ENCODE results near the gene PPOX.

Gene PPOX

GRCh38 chr1:161187311-161187710 lies 21.1 kb downstream of the PPOX start:
- Histone ChIP-seq H3K27ac (ENCODE audit: low read depth, low read length, poor library complexity, severe bottlenecking) (peak overlapping the region; percentile 85), H3K79me2 (ENCODE audit: insufficient read depth, low read length) (no peaks in the 10 kb centered on the region), H3K4me3 (ENCODE audit: low read depth, low read length, poor library complexity, severe bottlenecking) (no peak overlapping the region), H4K20me1 (ENCODE audit: insufficient read depth, low read length) (no peaks in the 10 kb centered on the region), H3K36me3 (ENCODE audit: insufficient read depth, low read length) (no peaks in the 10 kb centered on the region), H3K27me3 (ENCODE audit: insufficient read depth, low read length) (no peaks in the 10 kb centered on the region), H2AFZ (ENCODE audit: low read length) (no peak overlapping the region), H3K9me3 (ENCODE audit: low read length) (no peaks in the 10 kb centered on the region), H3K4me2 (ENCODE audit: low read length) (no peak overlapping the region), H3F3A (ENCODE audit: insufficient read depth, low read length) (0 out of 2 replicates have a peak, but pooled peaks cover 4% of the 10 kb centered on the region), H3K9me2 (ENCODE audit: low read depth, low read length) (no peaks in the 10 kb centered on the region), H3K4me1 (ENCODE audit: insufficient read depth, low read length, severe bottlenecking) (peaks cover 37% of the 10 kb centered on the region), H3K9ac (ENCODE audit: low read length) (no peak overlapping the region)
- TF ChIP-seq, protein P1, sequence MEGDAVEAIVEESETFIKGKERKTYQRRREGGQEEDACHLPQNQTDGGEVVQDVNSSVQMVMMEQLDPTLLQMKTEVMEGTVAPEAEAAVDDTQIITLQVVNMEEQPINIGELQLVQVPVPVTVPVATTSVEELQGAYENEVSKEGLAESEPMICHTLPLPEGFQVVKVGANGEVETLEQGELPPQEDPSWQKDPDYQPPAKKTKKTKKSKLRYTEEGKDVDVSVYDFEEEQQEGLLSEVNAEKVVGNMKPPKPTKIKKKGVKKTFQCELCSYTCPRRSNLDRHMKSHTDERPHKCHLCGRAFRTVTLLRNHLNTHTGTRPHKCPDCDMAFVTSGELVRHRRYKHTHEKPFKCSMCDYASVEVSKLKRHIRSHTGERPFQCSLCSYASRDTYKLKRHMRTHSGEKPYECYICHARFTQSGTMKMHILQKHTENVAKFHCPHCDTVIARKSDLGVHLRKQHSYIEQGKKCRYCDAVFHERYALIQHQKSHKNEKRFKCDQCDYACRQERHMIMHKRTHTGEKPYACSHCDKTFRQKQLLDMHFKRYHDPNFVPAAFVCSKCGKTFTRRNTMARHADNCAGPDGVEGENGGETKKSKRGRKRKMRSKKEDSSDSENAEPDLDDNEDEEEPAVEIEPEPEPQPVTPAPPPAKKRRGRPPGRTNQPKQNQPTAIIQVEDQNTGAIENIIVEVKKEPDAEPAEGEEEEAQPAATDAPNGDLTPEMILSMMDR (IDR thresholded peaks at IDR 0.05; ENCODE audit: low read length), result no peak
- TF ChIP-seq EZH2 (IDR thresholded peaks at IDR 0.05; ENCODE audit: borderline replicate concordance, low read length), result no peak

- no peaks in the 10 kb centered on the region for H3K27me3 ChIP-seq (ENCODE audit: insufficient read depth, low read length)
These were observed 22.2 kb downstream of the PPOX start for GRCh38 chr1:161188381-161188780.

DNA sequence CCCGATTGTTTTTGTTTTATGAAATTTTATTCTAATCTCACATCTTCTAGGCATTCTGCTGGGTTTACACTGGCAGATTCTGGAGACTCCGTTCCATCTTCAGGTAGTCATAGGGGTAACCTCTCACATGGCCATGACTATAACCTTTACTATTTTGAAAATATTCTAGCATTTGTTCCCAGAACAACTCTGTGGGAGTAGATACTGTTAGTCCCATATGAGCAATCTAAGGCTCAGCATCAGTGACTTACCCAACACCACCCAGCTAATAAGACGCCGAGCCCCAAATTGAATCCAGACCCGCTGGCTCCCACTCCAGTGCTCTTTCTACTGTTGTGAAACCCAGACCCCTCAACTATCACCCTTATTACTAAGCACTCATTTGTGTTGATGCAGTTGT lies 22.8 kb downstream of the PPOX start:
- Histone ChIP-seq H3K9ac (ENCODE audit: low read length) (no peak overlapping the region), H3K36me3 (ENCODE audit: insufficient read depth, low read length) (no peaks in the 10 kb centered on the region), H3K4me1 (ENCODE audit: insufficient read depth, low read length, severe bottlenecking) (peaks cover 35% of the 10 kb centered on the region), H4K20me1 (ENCODE audit: insufficient read depth, low read length) (no peaks in the 10 kb centered on the region), H3K9me2 (ENCODE audit: low read depth, low read length) (no peaks in the 10 kb centered on the region), H3K27me3 (ENCODE audit: insufficient read depth, low read length) (no peaks in the 10 kb centered on the region), H3K4me2 (ENCODE audit: low read length) (no peak overlapping the region), H3K79me2 (ENCODE audit: insufficient read depth, low read length) (no peaks in the 10 kb centered on the region), H3K4me3 (ENCODE audit: low read depth, low read length, poor library complexity, severe bottlenecking) (no peak overlapping the region), H3F3A (ENCODE audit: insufficient read depth, low read length) (0 out of 2 replicates have a peak, but pooled peaks cover 4% of the 10 kb centered on the region), H3K9me3 (ENCODE audit: low read length) (no peaks in the 10 kb centered on the region), H3K27ac (ENCODE audit: low read depth, low read length, poor library complexity, severe bottlenecking) (no peak overlapping the region), H2AFZ (ENCODE audit: low read length) (no peak overlapping the region)
- TF ChIP-seq, protein P1 (IDR thresholded peaks at IDR 0.05; ENCODE audit: low read length), result no peak
- no peak for TF ChIP-seq EZH2 (IDR thresholded peaks at IDR 0.05; ENCODE audit: borderline replicate concordance, low read length)

More at GRCh38 chr1:161188381-161188780, 22.2 kb downstream of the PPOX start:
- H3K79me2 ChIP-seq (ENCODE audit: insufficient read depth, low read length), result no peaks in the 10 kb centered on the region
- no peak overlapping the region for H3K9ac ChIP-seq (ENCODE audit: low read length)
- no peaks in the 10 kb centered on the region for H3K9me2 ChIP-seq (ENCODE audit: low read depth, low read length)
- H4K20me1 ChIP-seq (ENCODE audit: insufficient read depth, low read length), result no peaks in the 10 kb centered on the region
- H3K4me3 ChIP-seq (ENCODE audit: low read depth, low read length, poor library complexity, severe bottlenecking), result no peak overlapping the region
- H3K36me3 ChIP-seq (ENCODE audit: insufficient read depth, low read length), result no peaks in the 10 kb centered on the region
- TF ChIP-seq EZH2 (IDR thresholded peaks at IDR 0.05; ENCODE audit: borderline replicate concordance, low read length), result no peak
- H3K9me3 ChIP-seq (ENCODE audit: low read length), result no peaks in the 10 kb centered on the region
- peaks cover 35% of the 10 kb centered on the region for H3K4me1 ChIP-seq (ENCODE audit: insufficient read depth, low read length, severe bottlenecking)
- 0 out of 2 replicates have a peak, but pooled peaks cover 4% of the 10 kb centered on the region for H3F3A ChIP-seq (ENCODE audit: insufficient read depth, low read length)
- H2AFZ ChIP-seq (ENCODE audit: low read length), result no peak overlapping the region
- H3K27ac ChIP-seq (ENCODE audit: low read depth, low read length, poor library complexity, severe bottlenecking), result no peak overlapping the region
- H3K4me2 ChIP-seq (ENCODE audit: low read length), result no peak overlapping the region

GRCh38 chr1:161190962-161191521 lies 24.8 kb downstream of the PPOX start:
- Histone ChIP-seq H3K27ac (ENCODE audit: low read depth, low read length, poor library complexity, severe bottlenecking) (no peak overlapping the region), H3K9me2 (ENCODE audit: low read depth, low read length) (no peaks in the 10 kb centered on the region), H3K9ac (ENCODE audit: low read length) (no peak overlapping the region), H3K4me2 (ENCODE audit: low read length) (no peak overlapping the region), H3K79me2 (ENCODE audit: insufficient read depth, low read length) (no peaks in the 10 kb centered on the region), H3K9me3 (ENCODE audit: low read length) (no peaks in the 10 kb centered on the region), H3F3A (ENCODE audit: insufficient read depth, low read length) (0 out of 2 replicates have a peak, but pooled peaks cover 3% of the 10 kb centered on the region), H3K27me3 (ENCODE audit: insufficient read depth, low read length) (no peaks in the 10 kb centered on the region), H3K36me3 (ENCODE audit: insufficient read depth, low read length) (no peaks in the 10 kb centered on the region), H4K20me1 (ENCODE audit: insufficient read depth, low read length) (no peaks in the 10 kb centered on the region), H3K4me1 (ENCODE audit: insufficient read depth, low read length, severe bottlenecking) (peaks cover 20% of the 10 kb centered on the region), H3K4me3 (ENCODE audit: low read depth, low read length, poor library complexity, severe bottlenecking) (no peak overlapping the region), H2AFZ (ENCODE audit: low read length) (no peak overlapping the region)
- TF ChIP-seq, protein P1 (IDR thresholded peaks at IDR 0.05; ENCODE audit: low read length), result no peak
- no peak for TF ChIP-seq EZH2 (IDR thresholded peaks at IDR 0.05; ENCODE audit: borderline replicate concordance, low read length)

Measured in OCI-LY1 (cell line).